ENCODE results near the gene S100A1.

The S100A1 gene

DNA sequence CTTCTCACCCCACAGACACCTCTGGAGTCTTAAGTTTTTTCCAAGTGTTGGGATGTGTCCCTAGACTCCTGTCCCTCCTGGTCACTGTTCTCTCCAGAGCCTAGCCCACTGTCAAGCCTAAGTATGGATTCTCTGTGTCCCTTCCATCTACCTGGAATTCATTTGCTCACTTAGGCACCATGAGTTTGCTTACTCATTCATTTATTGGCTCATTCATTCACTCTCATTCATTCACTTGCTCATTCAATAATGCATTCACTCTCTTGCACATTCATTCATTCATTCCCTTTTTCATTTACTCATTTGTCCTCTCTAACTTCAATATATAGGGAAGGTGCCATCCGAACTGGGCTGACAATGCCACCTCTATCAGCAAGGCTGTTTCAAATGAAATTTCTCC is 16.9 kb upstream of the S100A1 start:
- no peak for DNase-seq

DNA sequence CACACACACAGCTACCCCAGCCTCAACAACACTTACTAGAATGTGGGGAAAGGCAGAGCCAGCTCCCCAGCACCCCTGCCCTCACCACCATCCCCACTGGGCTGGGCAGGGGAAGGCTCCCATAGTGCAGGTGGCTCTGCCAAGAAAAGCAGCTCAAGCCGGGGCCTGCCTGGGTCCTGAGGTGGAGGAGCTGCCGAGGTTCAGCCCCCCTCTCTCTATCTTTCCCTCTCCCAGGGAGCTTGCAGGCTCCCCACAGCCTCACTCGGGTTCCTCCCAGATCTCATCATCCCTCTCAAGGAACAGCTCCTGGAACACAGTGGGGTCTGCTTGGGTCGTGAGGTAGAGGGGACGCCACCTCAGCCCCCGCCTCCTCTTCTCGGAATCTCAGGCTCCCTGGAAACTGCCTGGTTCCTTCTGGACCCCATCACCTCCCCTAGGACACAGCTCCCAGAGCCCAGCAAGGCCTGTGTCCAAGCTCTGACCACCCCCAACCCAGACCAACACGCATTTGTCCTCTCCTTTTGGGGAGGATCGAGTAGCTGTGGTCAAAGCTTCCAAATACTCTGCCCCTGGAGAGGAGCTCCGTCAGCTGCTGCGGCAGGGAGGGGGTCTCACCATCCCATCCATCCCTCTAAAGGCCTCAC is 16.0 kb upstream of the S100A1 start:
- DNase-seq, result no peak

DNA sequence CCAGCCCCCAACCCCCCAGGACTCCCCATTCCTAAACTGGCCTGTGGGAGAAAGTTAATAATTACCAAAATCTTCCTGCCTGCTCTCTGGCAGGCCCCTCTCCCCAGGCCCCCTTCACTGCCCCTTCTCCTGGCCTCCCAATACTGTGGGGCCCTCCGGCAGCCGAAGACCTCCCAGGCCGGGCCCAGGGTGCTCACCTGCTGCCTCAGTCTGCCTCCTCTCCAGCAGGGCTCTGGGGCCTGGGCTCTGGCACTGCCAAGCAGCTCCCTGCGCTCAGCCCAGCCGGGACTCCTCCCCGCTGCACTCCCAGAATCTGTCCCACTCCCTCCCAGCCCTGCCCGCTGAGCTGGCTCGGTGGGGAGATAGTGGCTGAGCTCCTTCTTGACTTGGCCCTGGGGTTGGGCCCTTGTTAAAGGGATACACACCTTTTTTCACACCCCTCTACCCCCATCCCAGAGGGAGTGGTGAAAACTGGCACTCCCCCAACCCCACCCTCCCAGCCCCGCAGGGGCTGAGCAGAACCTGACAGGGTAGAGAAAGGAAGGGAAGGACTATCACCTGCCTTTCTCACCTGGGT is 15.4 kb upstream of the S100A1 start, which contains the start of gene S100A16:
S100A16 (minus strand) TSS at position 383 of the 577 bp plus-strand sequence. CDS start 4,986 bp downstream, outside the sequence.
- DNase-seq, result no peak

DNA sequence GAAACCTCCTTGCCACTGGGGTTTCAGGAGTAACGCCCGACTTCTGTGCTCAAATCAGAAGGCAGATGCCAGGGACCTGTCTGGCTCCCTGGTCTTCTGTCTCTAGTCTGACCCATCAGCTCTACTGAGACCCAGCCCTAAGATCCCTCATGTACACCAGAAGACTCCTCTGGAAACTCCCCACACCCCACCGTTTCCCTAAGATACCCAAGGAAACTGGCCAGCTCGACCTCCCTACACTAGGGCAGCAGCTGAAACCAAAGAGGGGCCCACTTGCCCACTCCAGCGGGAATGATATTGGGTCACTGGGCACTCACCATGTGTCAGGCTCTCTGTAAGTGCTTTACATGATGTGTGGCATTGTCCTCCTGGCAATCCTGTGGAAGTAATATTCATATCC is 14.8 kb upstream of the S100A1 start:
- no peak for DNase-seq

DNA sequence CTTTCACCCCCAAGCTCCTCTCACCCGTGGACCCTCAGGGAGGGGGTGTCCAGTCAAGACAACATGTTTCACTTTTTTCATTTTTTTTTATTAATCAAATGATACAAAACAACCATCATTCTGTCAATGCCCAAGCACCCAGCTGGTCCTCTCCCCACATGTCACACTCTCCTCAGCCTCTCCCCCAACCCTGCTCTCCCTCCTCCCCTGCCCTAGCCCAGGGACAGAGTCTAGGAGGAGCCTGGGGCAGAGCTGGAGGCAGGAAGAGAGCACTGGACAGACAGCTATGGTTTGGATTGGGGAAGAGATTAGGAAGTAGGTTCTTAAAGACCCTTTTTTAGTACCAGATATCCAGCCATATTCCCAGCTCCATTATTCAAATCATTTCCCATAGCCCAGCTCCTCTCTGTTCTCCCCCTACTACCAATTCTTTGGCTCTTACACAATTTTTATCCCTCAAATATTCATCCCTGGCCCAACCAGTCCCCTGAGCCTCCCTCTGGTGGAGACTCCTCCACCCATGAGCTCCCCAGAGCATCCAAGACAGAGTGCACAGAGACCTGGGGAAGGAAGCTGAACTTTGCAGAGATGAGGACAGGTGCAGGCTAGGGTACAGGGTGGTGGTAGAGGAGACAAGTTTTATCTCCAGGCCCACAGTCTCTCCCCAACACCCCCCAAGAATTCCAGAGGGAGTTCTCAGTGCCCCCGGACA is 13.9 kb upstream of the S100A1 start:
- DNase-seq, result no peak

DNA sequence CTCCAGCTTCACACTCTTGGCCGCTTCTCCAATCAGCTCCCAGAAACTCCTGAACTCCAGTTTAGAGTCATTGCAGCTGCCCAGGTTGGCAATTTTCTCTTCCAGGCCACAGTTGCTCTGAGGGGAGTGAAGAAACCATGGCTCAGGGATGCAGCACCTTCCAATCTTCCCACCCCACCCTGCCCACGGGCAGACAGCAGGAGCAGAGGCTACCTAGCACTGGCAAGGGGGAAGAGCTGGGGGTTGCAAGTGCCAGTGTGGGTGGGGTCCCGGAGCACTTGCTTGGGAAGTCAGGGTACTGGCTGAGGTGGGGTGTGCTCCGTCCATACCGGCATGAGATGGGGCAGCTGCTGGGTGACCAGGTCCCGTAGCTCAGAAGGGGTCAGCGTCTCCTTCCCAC is 13.3 kb upstream of the S100A1 start:
- DNase-seq, result no peak

DNA sequence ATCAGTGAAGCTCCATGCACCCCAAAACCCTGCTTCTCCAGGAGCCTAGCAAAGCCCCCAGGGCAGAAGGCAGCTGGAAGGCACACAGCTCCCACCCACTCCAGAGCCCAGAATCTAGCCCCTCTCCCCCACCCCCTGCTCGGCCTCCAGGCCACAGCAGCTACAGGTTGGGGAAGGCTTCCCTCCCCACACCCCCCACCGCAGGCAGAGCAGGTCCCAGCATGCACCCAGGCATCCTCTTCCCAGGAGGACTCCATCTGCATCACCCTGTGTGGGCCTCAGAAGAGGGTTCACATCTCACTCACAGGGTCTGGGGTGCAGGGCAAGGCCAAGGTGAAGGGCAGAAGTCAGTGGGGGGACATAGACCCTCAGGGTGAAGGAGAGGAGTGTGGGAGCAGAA is 12.8 kb upstream of the S100A1 start:
- no peak for DNase-seq

DNA sequence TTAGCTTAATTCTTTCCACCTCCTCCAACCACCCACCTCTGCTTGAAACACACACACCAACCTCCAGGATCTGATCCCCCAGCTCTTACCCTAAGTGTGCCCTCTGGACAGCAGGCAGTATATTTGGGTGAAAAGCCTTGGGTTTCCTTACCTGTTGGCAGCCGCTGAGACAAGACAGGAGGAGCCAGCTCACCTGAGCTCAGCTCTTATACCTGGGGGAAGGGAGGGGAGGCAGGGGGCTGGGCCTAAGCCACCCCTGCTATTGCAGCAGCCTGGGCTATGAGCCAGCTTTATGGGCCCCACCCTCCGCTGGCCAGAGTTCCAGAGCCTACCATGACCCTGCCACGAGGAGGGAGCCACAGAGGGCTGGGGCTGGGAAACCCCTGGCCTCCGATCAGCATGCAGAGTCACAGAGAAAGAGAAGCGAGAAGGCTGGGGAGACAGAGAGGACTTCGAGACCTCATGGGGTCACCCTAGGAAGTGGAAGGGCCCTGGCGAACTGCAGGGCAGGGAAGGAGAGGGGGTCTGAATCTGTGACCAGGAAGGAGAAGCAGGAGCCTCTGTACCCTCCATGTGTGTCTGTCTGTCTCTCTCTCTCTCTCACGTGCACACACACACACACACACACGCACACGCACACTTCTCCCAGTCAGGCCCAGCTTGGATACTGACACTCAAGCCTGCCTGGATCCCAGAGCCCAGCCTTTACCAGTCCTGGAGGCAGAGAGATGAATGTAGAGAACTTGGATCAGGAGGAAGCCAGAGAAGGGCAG is 11.9 kb upstream of the S100A1 start, which contains the start of gene S100A14:
S100A14 (minus strand) TSS at position 182 of the 773 bp plus-strand sequence. CDS start 467 bp downstream, outside the sequence.
- DNase-seq, result peak; percentile 44

DNA sequence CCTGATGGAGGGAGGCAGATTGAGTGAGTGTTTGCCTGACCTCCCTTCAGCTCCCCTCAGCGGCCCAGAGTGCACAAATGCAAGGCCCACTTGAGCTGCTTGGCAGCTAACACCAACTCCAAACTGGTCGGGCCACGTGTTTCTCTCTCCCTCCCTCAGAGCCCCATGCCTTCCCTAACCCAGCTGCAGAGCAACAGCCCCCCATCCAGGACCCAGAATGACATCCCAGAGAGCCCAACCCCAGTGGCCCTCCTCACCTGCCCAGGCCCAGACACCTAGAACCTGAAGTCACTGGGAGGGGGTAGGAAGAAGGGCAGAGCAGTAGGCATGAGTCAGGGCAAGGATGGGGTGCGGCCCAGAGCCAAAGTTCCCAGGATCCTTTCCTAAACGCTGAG is 11.3 kb upstream of the S100A1 start:
- DNase-seq, result no peak

DNA sequence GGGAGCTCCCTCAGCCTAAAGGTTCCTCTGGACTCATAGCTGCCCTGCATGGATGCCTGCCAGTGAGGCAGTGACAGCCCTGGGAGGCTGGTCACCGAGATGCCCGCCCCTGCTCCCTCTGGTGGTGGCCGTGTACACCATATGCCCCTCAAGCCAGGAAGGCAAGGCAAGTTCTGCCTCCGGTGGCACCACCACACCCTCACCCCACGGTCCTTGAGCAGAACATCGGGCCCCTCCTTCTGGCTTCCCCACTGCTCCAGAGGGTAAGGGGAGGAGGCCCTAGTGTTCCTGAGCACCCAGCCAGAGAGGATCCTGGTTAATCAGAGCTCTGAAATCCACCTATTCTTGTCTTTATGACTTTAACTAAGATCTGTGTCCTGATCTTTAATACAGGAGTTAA is 10.6 kb upstream of the S100A1 start:
- peak; percentile 78 for DNase-seq

DNA sequence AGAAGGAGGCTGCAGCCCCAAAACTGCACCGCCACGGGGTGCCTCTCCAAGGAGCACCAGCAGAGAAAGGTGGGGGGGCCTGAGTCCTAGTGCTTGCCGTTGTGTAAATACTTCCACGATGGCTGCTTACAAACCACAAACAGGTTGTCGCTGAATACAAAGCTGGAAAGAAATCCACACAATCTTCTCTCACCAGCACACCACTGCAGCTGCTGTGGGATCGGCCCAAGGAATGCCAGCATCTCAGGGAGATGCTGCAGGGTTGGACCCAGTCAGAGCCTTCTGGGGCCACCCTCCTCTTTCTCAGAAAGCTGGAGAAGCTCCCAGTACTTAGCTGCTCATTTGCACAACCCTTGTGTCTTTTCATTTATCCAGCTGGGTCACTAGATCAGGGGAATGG is 9.1 kb upstream of the S100A1 start:
- no peak for DNase-seq

DNA sequence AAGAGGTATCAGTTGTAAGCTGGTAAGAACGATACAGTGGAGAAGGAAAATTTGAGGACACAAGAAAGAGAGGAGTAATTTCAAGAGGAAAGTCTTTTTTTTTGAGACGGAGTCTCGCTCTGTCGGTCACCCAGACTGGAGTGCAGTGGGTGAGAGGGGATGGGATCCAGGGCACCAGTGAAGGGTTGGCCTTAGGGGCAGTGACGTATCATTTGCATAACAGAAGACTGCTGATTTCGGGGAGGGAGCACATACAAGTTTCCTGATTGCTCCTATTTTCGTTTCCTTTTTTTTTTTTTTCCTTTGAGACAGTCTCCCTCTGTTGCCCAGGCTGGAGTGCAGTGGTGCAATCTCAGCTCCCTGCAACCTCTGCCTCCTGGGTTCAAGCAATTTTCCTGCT is 5.1 kb upstream of the S100A1 start:
- DNase-seq, result peak; percentile 82

DNA sequence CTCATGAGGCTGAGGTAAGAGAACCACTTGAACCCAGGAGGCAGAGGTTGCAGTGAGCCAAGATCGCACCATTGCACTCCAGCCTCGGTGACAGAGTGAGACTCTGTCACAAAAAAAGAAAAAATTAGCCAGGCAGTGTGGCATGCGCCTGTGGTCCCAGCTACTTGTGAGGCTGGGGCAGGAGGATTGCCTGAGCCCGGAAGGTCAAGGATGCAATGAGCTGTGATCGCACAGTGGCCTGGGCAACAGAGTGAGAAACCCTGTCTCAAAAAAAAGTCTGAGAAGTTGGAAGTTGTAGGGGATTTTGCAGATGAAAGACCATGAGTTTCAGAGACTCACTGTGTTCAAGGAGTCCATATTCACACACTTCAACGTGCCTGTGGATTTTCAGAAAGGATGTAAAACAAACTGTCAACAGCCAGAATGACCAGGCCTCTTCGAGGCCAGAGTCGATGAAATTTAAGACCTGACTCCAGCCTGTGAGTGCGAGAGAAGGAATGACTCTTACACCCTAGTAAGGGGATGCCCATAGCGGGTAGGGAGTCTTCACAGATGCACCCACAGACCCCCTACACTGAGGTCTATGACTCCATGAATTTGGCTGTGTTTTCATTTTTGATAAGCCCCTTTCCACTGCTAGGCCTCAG is 3.1 kb upstream of the S100A1 start:
- no peak for DNase-seq

DNA sequence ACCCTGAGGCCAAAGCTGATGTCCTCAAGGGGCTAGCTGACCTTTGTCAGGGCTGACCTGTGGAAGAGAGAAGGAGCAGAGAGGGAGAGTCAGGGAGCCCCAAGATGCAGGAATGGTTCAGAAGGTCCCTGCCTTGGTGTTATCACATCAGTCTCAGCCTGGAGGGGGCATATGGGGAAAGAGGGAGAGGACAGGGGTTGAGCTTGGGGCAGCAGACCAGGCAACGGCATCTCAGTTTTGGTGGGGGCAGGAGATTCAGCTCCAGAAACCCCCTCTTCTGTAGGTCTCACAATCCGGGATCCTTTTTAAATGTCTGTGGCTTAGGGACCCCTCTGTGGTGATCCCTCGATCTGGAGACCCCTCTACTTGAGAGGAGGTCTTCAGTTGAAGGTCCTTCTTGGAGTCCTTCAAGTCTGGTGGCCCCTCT is 1.7 kb upstream of the S100A1 start:
- DNase-seq, result no peak

DNA sequence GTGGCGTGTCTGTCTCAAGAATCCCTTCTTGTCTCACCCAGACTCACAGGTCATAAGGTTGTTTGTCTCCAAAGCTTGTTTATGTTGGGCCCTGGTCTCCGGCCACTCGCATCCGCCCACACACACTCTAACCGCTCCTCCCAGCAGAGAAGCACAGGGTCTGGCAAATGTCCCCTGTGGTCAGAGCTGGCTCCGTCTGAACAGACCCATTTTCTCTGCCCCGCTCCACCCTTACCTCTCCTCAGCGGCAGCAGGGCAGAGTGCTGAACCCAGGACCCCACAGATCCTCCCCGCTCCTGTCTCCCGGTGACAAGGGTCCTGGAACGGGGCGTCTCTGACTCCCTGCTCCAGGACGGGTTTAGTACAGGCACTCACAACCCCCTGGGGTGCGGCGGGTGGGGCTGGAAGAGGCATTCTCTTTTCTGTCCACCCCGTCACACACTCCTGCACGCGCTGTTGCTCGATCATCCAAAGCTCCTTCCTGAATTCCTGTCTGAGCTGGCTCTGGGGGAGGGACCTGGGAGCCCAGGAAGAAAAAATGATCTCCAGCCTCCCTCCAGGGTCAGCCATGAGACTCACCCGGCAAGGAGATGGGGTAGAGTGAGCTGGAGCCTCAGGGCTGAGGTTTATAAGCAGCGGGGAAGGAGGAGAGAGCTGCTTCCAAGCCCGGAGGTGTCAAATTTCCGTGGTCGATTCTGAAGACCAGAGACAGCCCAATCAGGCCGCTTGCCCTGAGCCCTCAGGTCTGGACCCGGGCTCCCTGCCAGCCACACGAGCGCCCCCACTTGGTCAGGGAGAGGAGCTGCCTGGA is 1.1 kb upstream of the S100A1 start, which contains the start of gene S100A13:
S100A13 (minus strand) TSS at position 602 of the 811 bp plus-strand sequence. CDS start 1,033 bp downstream, outside the sequence.
- DNase-seq, result no peak

DNA sequence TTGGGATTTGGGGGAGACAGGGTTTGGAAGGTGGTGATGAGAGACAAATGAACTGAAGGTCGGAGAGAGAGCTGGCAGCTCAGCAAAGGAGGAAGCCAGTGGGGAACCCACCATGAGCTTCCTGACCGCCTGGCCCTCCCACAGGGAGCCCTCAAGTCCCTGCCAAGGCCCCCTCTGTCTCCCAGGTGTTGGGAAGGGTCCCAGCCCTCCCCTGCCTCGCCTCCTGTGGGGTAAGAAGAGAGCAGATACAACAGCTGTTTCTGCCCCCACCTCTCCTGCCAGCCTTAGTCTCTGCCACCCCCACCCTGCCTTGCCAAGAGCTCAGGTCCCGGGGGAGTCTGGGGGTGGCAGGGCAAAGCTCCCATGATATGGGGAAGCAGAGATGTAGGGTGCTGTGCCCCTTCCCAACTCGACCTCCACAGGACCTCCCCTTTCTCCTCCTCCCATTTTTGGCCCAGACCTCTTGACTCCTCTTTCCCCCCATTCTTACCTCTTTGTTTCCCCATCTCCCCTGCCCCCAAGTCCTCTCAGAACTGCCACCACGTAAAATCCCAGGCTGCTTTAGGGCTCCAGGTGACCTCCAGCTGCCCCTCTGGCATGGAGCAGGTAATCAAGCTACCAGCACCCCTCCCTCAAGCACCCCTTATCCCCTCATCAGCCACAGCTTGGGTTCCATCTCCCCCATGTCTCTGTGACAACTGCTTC is 556 bp downstream of the S100A1 start:
- no peak for DNase-seq

DNA sequence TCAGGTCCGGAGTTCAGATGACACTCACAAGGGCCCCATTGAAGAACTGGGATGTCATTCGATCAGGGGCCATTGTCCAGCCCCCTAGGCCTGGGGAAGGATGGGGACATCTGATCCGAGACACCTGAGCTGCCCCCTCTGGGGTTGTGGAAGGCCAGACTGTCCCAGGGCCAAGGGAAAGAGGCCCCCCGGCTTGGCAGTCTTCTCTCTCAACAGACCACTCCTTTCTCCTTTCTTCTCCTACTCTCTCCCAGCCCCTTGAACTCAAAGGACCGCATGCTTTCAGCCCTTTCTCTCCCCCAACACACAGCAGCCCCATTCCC is 1.1 kb downstream of the S100A1 start:
- no peak for DNase-seq

DNA sequence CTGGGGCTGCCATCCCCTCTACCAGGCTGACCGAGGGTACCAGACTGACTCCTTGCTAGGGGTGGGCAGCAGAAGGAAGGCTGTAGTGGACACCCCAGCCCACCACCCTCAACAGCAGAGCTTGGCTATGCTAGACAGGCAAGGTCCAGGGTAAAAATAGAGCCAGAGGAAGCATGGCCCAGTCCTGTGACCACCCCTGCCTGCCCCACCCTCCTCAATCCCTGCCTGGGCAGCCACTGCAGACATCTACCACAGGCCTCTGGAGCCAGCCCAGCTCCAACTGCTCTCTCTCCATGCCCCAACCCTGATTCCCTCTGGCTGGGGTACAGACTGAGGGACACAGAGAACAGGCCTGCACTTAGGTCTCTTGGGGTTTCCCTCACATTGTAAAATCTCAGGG is 1.7 kb downstream of the S100A1 start:
- DNase-seq, result no peak

DNA sequence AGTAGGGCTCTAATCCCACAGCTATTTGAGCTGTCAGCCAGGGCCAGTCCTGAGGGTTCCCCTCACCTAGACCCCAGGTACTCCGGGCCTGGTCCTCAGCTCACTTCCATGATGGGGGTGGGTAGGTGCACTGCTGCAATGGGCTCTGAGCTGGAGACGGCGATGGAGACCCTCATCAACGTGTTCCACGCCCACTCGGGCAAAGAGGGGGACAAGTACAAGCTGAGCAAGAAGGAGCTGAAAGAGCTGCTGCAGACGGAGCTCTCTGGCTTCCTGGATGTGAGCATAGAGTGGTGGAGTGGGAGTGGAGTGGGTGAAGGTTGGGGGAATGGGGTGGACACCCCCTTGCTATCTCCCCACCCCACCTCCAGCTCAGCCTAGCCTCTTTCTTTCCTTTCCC is 2.1 kb downstream of the S100A1 start:
- no peak for DNase-seq

DNA sequence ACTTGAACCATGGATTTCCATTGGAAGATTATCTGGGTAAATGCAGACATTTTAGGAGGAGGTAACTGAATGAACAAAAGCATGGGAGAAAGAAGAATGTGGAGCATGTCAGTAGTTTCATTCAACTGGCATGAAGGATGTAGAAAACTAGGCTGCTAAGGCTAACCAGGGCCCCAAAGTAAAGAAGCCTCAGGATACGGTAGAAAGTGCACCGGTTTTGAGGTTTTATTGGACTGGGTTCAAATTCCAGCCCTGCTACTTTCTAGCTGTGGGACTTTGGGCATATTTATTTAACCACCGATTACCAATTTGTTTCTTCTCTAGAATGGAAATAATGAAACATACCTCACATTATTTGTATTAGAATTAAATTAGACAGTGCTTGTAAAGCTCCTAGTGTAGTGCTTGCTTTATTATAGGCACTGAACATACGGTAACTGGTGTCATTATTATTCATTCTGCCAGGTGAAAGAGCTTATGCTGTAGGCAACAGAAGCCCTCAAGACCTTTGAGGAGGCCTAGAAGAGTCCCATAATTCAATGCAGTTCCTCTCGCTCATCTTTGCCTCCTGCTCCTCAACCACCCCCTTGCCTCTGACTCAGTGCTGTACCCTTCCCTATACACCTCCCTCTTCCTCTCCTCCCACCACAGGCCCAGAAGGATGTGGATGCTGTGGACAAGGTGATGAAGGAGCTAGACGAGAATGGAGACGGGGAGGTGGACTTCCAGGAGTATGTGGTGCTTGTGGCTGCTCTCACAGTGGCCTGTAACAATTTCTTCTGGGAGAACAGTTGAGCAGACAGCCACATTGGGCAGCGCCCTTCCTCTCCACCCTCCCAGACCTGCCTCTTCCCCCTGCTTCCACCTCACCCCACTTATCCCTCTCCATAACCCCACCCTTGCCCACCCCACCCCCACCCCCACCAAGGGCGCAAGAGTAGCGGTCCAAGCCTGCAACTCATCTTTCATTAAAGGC is 3.1 kb downstream of the S100A1 start:
- DNase-seq, result no peak

Measured in suppressor macrophage treated with lipopolysaccharide for 4 hours (primary cell).